GM12865 (cell line): ENCODE results near the gene TLR6.
A peak's percentile ranks its signal among the peaks of the same experiment; 100 is the strongest.

Experiments used
- DNase-seq: peaks from one replicate; pipeline ENCODE4 v3.0.0; 2010; ENCODE audit warnings: low read depth
- H3K4me3 ChIP-seq: 2 replicates; pipeline ENCODE4 v1.5.1; 2011; ENCODE audit warnings: mild to moderate bottlenecking, low read depth, low read length, control low read depth
- CTCF ChIP-seq: IDR thresholded peaks from 2 replicates; pipeline ENCODE4 v1.5.1; 2011; ENCODE audit warnings: low read length, control low read depth, low read depth, inconsistent platforms; ENCODE audit not compliant: insufficient read depth; ENCODE audit errors: missing control alignments

Gene TLR6

GRCh38 chr4:38823766-38824165 lies 32.9 kb downstream of the TLR6 start:
- no peak for DNase-seq
- no peak for TF ChIP-seq CTCF
- no peak overlapping the region for H3K4me3 ChIP-seq

DNA sequence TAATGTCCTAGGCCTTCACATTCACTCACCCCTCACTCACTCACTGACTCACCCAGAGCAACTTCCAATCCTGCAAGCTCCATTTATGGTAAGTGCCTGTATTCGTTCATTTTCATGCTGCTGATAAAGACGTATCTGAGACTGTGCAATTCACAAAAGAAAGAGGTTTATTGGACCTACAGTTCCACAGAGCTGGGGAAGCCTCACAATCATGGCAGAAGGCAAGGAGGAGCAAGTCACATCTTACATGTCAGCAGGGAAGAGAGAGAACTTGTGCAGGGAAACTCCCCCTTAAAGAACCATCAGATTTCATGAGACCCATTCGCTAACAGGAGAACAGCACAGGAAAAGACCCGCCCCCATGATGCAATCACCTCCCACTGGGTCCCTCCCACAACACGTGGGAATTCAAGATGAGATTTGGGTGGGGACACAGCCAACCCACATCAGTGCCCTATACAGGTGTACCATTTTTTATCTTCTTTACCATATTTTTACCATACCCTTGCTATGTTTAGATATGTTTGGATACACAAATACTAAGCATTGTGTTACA lies 33.8 kb downstream of the TLR6 start:
- H3K4me3 ChIP-seq, result no peak overlapping the region
- DNase-seq, result no peak
- no peak for TF ChIP-seq CTCF

GRCh38 chr4:38821739-38822138 lies 34.9 kb downstream of the TLR6 start:
- H3K4me3 ChIP-seq, result no peak overlapping the region
- TF ChIP-seq CTCF, result no peak
- no peak for DNase-seq

DNA sequence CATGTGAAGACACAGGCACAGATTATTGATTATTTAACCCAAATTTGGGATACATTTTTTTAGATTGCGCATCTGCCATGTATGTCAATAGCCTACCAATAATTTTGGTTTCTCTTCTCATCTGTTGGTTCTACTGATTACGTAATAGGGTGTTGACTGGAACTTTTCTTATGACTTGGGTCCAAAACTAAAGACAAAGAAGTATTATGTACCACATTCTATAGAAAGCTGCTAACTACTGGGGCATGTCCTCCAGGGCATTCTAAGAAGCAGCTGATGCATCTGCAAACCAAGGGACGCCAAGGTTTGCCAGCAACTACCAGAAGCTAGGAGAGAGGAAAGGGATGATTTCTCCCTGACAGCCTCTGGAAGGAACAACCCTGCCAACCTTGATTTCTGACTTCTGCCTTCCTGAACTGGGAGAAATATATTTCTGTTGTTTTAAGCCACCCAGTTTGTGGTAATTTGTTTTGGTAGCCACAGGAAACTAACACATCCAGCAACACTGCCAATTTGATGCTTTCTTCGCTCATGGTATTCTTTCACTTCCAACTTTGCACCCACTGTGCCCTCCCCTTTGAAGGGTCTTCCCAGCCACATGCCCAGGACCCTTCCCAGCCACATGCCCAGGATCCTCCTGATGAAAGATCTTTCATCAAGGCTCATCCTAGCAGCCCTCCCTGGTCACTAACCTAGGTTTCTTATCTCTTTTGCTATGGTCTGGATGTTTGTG lies 36.1 kb downstream of the TLR6 start:
- no peak for TF ChIP-seq CTCF
- H3K4me3 ChIP-seq, result peak overlapping the region; percentile 36
- peak; percentile 76 for DNase-seq

DNA sequence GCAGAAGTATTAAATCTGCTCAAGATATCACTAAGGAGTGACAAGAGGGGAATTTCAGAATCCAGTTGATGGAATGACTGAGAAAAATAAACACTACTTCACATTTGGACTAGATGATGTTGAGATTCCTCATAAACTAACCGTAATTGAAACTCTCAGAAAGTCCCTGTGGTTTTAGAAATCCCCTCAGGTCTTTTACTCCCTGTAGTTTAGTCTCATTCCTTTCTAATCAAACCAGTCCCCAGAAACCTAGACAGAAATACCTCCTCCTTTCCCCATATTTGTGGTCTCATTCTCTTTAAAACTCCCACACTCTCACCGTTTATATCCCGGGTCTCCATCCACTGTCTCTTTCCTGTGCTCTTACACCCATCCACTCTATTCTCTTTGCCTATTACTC lies 37.0 kb downstream of the TLR6 start:
- peak; percentile 64 for DNase-seq
- no peak for TF ChIP-seq CTCF
- H3K4me3 ChIP-seq, result peak overlapping the region; percentile 1; the same call in 1 of the 2 replicates

GRCh38 chr4:38818441-38818976 lies 38.1 kb downstream of the TLR6 start:
- peak; percentile 77 for DNase-seq
- no peak for TF ChIP-seq CTCF

More at GRCh38 chr4:38818441-38818976, 38.1 kb downstream of the TLR6 start:
- no peak overlapping the region for H3K4me3 ChIP-seq
